Stomach (tissue), 4 donors: Measurements from ENCODE around the gene CDH16.

Experiments used
- CTCF ChIP-seq, 7 experiments: fragments of 450-650 bp in 4 of 7; fragments of 200-600 bp in 3 of 7; sonication (generic) in 3 of 7; IDR thresholded peaks; one replicate each; pipeline ENCODE4 v1.5.1; 2016 to 2019; ENCODE audit warnings: antibody characterized with exemption in 7 of 7, control low read depth in 2 of 7, mild to moderate bottlenecking in 1 of 7
- EP300 ChIP-seq: sonication (generic); formaldehyde crosslinking; IDR thresholded peaks from one replicate; pipeline ENCODE4 v1.6.1; 2017; ENCODE audit warnings: antibody characterized with exemption
- POLR2A ChIP-seq, 4 donors: fragments of 450-650 bp; IDR thresholded peaks; one replicate each; pipeline ENCODE4 v1.6.1; 2016; ENCODE audit warnings: antibody characterized with exemption in 4 of 4, control low read depth in 2 of 4, mild to moderate bottlenecking in 1 of 4, moderate library complexity in 1 of 4
- POLR2AphosphoS5 ChIP-seq, 3 donors: sonication (generic); formaldehyde crosslinking; IDR thresholded peaks; one replicate each; pipeline ENCODE4 v1.6.1; 2016; ENCODE audit warnings: antibody characterized with exemption in 3 of 3

- TF ChIP-seq POLR2AphosphoS5 (IDR thresholded peaks at IDR 0.05) (no peak), POLR2A (IDR thresholded peaks at IDR 0.05) (no peak), CTCF (IDR thresholded peaks at IDR 0.05) (no peak), EP300 (no peak)
Observed at GRCh38 chr16:66881560-66881959, 37.1 kb downstream of the CDH16 start.
